WI38 (cell line): Measurements from ENCODE around the gene C4BPA.

Experiments used
- H3K4me3 ChIP-seq: 2 replicates; pipeline ENCODE4 v1.5.1; 2011; ENCODE audit warnings: low read depth, mild to moderate bottlenecking, control low read depth, low read length
- TF ChIP-seq, protein P1 (sequence below): IDR thresholded peaks from 2 replicates; pipeline ENCODE4 v1.5.1; 2012; ENCODE audit warnings: low read depth, mild to moderate bottlenecking, control low read depth, low read length

The C4BPA gene

DNA sequence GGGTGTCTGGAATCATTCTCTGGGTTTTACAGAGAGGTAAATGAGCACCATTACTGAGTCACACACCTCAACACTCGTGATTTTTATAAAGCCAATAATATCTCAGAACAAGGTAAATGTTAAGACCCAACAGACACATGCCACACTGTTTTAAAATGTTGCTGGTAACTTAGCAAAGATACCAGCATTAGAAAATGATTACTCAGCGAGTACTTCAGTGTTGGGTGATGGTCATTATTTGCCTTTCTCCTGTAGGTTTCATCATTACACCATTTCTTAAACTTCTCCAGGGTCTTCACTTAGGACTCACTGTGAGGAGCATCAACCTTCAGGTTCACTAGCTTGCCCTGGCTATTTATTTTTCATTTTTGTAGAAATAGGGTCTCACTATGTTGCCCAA is 22.2 kb upstream of the C4BPA start:
- H3K4me3 ChIP-seq = no peak overlapping the region
- TF ChIP-seq, protein P1, sequence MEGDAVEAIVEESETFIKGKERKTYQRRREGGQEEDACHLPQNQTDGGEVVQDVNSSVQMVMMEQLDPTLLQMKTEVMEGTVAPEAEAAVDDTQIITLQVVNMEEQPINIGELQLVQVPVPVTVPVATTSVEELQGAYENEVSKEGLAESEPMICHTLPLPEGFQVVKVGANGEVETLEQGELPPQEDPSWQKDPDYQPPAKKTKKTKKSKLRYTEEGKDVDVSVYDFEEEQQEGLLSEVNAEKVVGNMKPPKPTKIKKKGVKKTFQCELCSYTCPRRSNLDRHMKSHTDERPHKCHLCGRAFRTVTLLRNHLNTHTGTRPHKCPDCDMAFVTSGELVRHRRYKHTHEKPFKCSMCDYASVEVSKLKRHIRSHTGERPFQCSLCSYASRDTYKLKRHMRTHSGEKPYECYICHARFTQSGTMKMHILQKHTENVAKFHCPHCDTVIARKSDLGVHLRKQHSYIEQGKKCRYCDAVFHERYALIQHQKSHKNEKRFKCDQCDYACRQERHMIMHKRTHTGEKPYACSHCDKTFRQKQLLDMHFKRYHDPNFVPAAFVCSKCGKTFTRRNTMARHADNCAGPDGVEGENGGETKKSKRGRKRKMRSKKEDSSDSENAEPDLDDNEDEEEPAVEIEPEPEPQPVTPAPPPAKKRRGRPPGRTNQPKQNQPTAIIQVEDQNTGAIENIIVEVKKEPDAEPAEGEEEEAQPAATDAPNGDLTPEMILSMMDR = no peak

DNA sequence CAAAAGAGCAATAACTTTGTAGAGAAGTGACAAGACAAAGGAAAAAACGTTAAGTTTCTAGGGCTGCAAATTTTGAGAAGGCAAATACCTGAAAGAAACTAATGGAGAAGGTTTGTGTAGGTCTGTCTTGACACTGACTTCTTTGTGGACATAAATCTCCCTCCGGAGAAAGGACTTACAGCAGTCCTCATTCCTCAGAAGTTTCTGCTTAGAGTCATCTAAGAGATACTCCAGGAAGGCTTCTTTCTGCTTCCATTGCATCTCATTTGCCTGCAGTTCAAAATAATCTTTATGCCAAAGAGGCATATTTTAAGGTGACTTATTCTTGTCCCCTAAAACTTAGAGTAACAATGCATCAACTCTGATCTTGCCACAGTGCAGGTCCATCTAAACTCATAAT is 19.8 kb upstream of the C4BPA start:
- H3K4me3 ChIP-seq = no peak overlapping the region
- TF ChIP-seq, protein P1 = no peak

DNA sequence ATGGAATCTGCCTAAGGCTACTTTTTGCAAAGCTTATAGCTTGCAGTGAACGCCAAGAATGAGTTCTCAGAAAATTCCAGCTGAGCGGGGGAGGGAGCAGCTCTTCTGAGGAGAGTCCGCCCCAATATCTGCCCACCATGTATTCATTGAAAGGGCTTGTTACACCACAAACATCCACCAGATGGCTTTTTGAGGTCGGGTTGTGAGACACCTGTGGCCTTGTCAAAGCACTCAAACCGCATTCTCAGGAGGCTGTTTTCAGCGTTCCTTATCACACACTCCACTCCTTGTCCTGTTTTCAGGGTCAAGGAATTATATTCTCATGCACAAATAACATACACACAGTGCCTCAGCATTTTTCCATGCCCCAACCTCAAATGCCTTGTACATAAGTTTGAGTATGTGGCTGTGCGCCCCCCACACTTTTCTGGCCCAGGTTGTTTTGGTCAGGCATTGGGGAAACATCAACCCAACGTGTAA is 19.3 kb upstream of the C4BPA start:
- TF ChIP-seq, protein P1 = peak; percentile 51
- no peak overlapping the region for H3K4me3 ChIP-seq

DNA sequence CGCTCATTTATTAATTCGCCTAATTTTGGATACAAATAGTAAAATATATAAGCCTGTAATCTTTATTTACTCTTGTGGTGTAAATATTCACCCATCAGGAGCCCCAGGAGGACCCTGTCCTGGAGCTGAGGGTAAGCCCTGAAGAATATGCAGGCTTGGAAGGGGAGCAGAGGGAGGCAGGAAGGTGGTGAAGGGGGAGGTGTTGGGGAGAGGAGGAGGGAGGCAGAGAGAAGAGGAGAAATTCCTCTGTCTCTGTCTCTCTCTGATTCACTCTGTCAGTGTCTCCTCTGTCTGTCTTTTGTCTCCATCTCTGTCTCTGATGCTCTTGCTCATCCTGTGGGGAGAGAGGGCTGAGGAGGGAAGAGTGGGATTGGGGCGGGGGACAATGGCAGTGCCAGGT is 18.1 kb upstream of the C4BPA start:
- TF ChIP-seq, protein P1 = no peak
- H3K4me3 ChIP-seq = no peak overlapping the region

DNA sequence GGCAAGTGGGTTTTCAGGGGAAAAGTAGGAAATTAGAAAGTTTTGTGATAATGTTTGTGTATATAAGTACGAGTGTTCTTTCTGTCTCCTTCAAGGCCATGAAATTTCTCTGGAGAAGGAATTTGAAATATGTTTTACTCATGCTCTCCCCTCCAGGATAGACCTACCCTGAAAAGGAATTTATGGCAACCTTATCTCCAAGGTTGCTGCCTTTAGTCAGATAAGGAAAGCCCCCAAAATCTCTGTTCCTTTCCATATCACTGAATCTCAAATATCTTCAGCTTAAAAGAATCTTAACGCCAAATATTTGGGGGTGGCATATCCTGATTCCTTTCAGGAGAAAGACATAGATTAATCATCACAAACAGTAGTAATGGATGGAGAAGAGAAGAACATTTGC is 15.9 kb upstream of the C4BPA start:
- H3K4me3 ChIP-seq = no peak overlapping the region
- TF ChIP-seq, protein P1 = no peak

DNA sequence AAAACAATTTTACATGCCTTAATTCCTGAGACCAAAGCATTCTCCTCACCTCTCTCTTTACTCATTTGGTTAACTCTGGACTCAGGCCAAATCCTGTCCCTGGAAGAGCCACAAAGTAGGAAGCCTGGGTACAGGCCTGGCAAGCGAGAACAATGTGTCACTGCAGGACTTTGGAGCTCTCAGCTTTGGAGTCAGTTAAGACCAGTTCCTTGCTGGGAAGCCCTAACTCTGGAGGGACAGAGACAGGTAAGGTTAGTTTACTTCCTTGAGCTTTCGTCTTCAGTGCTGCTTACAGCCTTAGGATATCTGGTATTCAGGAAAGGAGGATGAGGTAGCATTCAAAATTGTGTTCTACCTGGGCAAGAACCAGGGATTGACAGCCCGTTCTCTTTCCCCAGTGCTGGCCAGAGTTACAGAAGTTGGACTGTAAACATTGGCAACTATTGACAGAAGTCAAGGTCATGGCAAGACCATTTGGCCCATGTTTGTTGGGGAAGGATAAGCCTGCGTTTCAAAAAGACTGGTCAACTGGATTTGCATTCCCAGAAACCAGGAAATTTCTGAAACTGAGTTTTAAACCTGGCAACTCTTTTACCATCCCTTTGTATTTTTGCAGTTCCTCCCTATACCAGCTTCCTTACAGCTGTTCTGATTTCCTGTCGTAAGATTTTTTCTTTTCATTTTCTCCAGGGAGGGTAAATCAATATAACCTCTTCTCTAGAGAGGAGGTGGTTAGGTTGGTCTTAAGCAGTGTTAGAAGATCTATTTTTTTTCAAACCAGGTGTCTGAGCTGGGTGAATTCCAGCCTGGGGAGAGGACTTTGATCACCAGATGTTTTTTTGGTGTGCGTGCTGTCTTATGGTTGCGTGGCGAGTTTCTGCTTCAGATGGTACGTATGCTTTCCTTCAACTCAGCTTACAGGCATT is 15.1 kb upstream of the C4BPA start, which contains the start of gene C4BPB:
TSS of gene C4BPB (plus strand) at position 160 of the 926 bp plus-strand sequence. CDS start at position 832, 672 bp downstream.
- TF ChIP-seq, protein P1 = no peak
- no peak within 1 kb of the TSS for H3K4me3 ChIP-seq

DNA sequence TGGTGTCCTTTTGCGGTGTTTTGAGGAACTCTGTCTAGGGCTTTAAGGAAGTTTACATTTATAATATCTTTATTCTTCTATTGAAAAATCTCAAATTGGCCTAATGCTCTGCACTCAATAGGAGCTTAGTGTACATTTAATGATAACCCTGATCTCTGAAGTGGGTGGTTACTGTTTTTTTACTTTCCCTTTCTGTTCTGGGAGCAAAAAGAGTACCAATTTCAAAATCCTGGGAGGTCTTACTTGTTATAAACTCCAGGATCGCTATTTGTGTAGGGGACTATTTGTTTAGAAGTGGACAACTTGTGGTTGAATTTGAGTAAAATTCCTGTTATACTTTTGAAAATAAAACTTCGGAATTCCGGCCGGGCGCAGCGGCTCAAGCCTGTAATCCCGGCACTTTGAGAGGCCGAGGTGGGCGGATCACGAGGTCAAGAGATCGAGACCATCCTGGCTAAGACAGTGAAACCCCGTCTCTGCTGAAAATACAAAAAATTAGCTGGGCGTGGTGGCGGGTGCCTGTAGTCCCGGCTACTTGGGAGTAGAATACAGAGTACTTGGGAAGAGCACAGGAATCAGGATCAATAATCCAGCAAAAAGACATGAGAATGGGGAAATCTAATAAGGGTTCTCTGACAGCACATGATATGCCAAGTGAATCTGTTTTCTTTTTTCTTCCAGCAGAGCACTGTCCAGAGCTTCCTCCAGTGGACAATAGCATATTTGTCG is 14.2 kb upstream of the C4BPA start:
- no peak overlapping the region for H3K4me3 ChIP-seq
- TF ChIP-seq, protein P1 = no peak
